ENCODE results near the gene TMEM185B. TPM values are rescaled to one million over a fixed set of nuclear protein-coding genes. Genes with fewer than 3 reads are reported as not detected.
"Not testable (repeated sequence)": the region's sequence is repeated elsewhere in the genome, so short reads cannot be mapped to it uniquely, and the experiment has no call there.

The TMEM185B gene
- total and polyA plus RNA-seq, 2 experiments from 2014 or later, result 32.3 to 40.6 TPM

GRCh38 chr2:120203251-120204021 is 19.8 kb downstream of the TMEM185B start:
- no peaks in the 10 kb centered on the region for H3F3A ChIP-seq (ENCODE audit: insufficient read depth)
- H2AFZ ChIP-seq, result no peak overlapping the region
- no peaks in the 10 kb centered on the region for H3K9me2 ChIP-seq (ENCODE audit: insufficient read depth)
- H3K4me1 ChIP-seq (ENCODE audit: insufficient read depth), result no peaks in the 10 kb centered on the region
- no peaks in the 10 kb centered on the region for H3K9me3 ChIP-seq (ENCODE audit: low read depth)
- H3K27me3 ChIP-seq (replicated peaks; ENCODE audit: insufficient read depth), result no peaks in the 10 kb centered on the region
- H3K4me2 ChIP-seq (ENCODE audit: unreplicated experiment), result no peak overlapping the region
- no peak overlapping the region for H3K27ac ChIP-seq
- no peak overlapping the region for H3K4me3 ChIP-seq
- no peak overlapping the region for H3K9ac ChIP-seq
- no peaks in the 10 kb centered on the region for H4K20me1 ChIP-seq (ENCODE audit: insufficient read depth)
- 60% methylated on average over 9 to 10 of the region's 10 CpGs for WGBS, 2 experiments (ENCODE audit: low coverage in 1 of 2, low lambda C conversion rate in 2 of 2, missing lambda C conversion rate in 2 of 2)
- no peak for DNase-seq
- H3K79me2 ChIP-seq (ENCODE audit: insufficient read depth), result no peaks in the 10 kb centered on the region
- H3K36me3 ChIP-seq (ENCODE audit: low read depth), result no peaks in the 10 kb centered on the region
- in situ Hi-C loops (cut with MboI), result no loop called here
- TF ChIP-seq EZH2 (IDR thresholded peaks at IDR 0.05; ENCODE audit: insufficient read depth, poor library complexity, severe bottlenecking), result no peak

GRCh38 chr2:120199817-120200459 is 23.3 kb downstream of the TMEM185B start:
- H3K36me3 ChIP-seq (ENCODE audit: low read depth); DNase-seq; H3K27ac ChIP-seq; H4K20me1 ChIP-seq (ENCODE audit: insufficient read depth); in situ Hi-C loops (cut with MboI); H3K4me1 ChIP-seq (ENCODE audit: insufficient read depth); H3K9me3 ChIP-seq (ENCODE audit: low read depth); H3K9me2 ChIP-seq (ENCODE audit: insufficient read depth); H3K4me3 ChIP-seq; H3K4me2 ChIP-seq (ENCODE audit: unreplicated experiment); H3K79me2 ChIP-seq (ENCODE audit: insufficient read depth); H3K27me3 ChIP-seq (replicated peaks; ENCODE audit: insufficient read depth); H2AFZ ChIP-seq; H3F3A ChIP-seq (ENCODE audit: insufficient read depth); H3K9ac ChIP-seq: not testable (repeated sequence)
- WGBS, 2 experiments (ENCODE audit: low coverage in 1 of 2, low lambda C conversion rate in 2 of 2, missing lambda C conversion rate in 2 of 2), result 86 to 87% methylated on average over 10 of the region's 10 CpGs

GRCh38 chr2:120195553-120195952 is 27.6 kb downstream of the TMEM185B start:
- DNase-seq, result no peak
- H3F3A ChIP-seq (ENCODE audit: insufficient read depth), result no peaks in the 10 kb centered on the region
- H3K4me1 ChIP-seq (ENCODE audit: insufficient read depth), result no peaks in the 10 kb centered on the region
- in situ Hi-C loops (cut with MboI), result no loop called here
- no peak overlapping the region for H3K4me3 ChIP-seq
- H2AFZ ChIP-seq, result no peak overlapping the region
- no peaks in the 10 kb centered on the region for H3K9me3 ChIP-seq (ENCODE audit: low read depth)
- H3K4me2 ChIP-seq (ENCODE audit: unreplicated experiment), result no peak overlapping the region
- no peaks in the 10 kb centered on the region for H3K9me2 ChIP-seq (ENCODE audit: insufficient read depth)
- H3K9ac ChIP-seq, result no peak overlapping the region
- H3K79me2 ChIP-seq (ENCODE audit: insufficient read depth), result no peaks in the 10 kb centered on the region
- H3K36me3 ChIP-seq (ENCODE audit: low read depth), result no peaks in the 10 kb centered on the region
- TF ChIP-seq EZH2 (IDR thresholded peaks at IDR 0.05; ENCODE audit: insufficient read depth, poor library complexity, severe bottlenecking), result no peak
- no peak overlapping the region for H3K27ac ChIP-seq
- H4K20me1 ChIP-seq (ENCODE audit: insufficient read depth), result no peaks in the 10 kb centered on the region; the same call in 1 of the 2 replicates
- H3K27me3 ChIP-seq (replicated peaks; ENCODE audit: insufficient read depth), result no peaks in the 10 kb centered on the region
- 60 to 66% methylated on average over 1 of the region's 1 CpG for WGBS, 2 experiments (ENCODE audit: low coverage in 1 of 2, low lambda C conversion rate in 2 of 2, missing lambda C conversion rate in 2 of 2)

GRCh38 chr2:120192280-120192679 is 30.9 kb downstream of the TMEM185B start:
- in situ Hi-C loops (cut with MboI), result no loop called here
- no peaks in the 10 kb centered on the region for H3F3A ChIP-seq (ENCODE audit: insufficient read depth)
- no peaks in the 10 kb centered on the region for H3K9me2 ChIP-seq (ENCODE audit: insufficient read depth)
- H3K27me3 ChIP-seq (replicated peaks; ENCODE audit: insufficient read depth), result no peaks in the 10 kb centered on the region
- H3K4me1 ChIP-seq (ENCODE audit: insufficient read depth), result no peaks in the 10 kb centered on the region
- no peaks in the 10 kb centered on the region for H3K9me3 ChIP-seq (ENCODE audit: low read depth)
- no peaks in the 10 kb centered on the region for H3K79me2 ChIP-seq (ENCODE audit: insufficient read depth)
- no peak overlapping the region for H3K4me2 ChIP-seq (ENCODE audit: unreplicated experiment)
- no peak overlapping the region for H3K4me3 ChIP-seq
- no peak overlapping the region for H3K9ac ChIP-seq
- no peaks in the 10 kb centered on the region for H3K36me3 ChIP-seq (ENCODE audit: low read depth)
- TF ChIP-seq EZH2phosphoT487 (IDR thresholded peaks at IDR 0.05; ENCODE audit: insufficient read depth, low read depth), result no peak
- TF ChIP-seq EZH2 (IDR thresholded peaks at IDR 0.05; ENCODE audit: insufficient read depth, poor library complexity, severe bottlenecking), result no peak
- no peak overlapping the region for H3K27ac ChIP-seq
- no peak overlapping the region for H2AFZ ChIP-seq
- no peaks in the 10 kb centered on the region; the same call in 1 of the 2 replicates for H4K20me1 ChIP-seq (ENCODE audit: insufficient read depth)
- no peak for DNase-seq
- WGBS, 2 experiments (ENCODE audit: low coverage in 1 of 2, low lambda C conversion rate in 2 of 2, missing lambda C conversion rate in 2 of 2), result 16 to 21% methylated on average over 1 of the region's 1 CpG

Data from GM23248 (cell line).